ENCODE results near the gene KCTD8.

KCTD8 gene

GRCh38 chr4:44448521-44449461 lies at the start of gene KCTD8:
KCTD8 (minus strand) TSS chr4:44448809.
- DNase-seq, result peak; percentile 79

- DNase-seq, result no peak
Observed at GRCh38 chr4:44494810-44495701, 46.4 kb upstream of the KCTD8 start.

GRCh38 chr4:44493924-44494323 lies 45.3 kb upstream of the KCTD8 start:
- no peak for DNase-seq

- no peak for DNase-seq
Observed at GRCh38 chr4:44487341-44487740, 38.7 kb upstream of the KCTD8 start.

GRCh38 chr4:44479731-44480130 lies 31.1 kb upstream of the KCTD8 start:
- no peak for DNase-seq

- DNase-seq, result no peak
Observed at GRCh38 chr4:44462259-44462658, 13.7 kb upstream of the KCTD8 start.

- peak in 1 of 2 experiments; percentile 27 for DNase-seq
Observed at GRCh38 chr4:44447563-44448504, 775 bp downstream of the KCTD8 start.

- DNase-seq, result no peak
Observed at GRCh38 chr4:44446801-44447562, 1.6 kb downstream of the KCTD8 start.

GRCh38 chr4:44446191-44446590 lies 2.4 kb downstream of the KCTD8 start:
- DNase-seq, result no peak

- DNase-seq, result no peak
Observed at GRCh38 chr4:44438687-44439086, 9.9 kb downstream of the KCTD8 start.

- no peak for DNase-seq
Observed at GRCh38 chr4:44434247-44434646, 14.4 kb downstream of the KCTD8 start.

GRCh38 chr4:44425614-44426208 lies 22.9 kb downstream of the KCTD8 start:
- peak in 1 of 2 experiments; percentile 1 for DNase-seq

- DNase-seq, result no peak
Observed at GRCh38 chr4:44422912-44423311, 25.7 kb downstream of the KCTD8 start.

- no peak for DNase-seq
Observed at GRCh38 chr4:44421330-44422065, 27.1 kb downstream of the KCTD8 start.

- no peak for DNase-seq
Observed at GRCh38 chr4:44415251-44415650, 33.4 kb downstream of the KCTD8 start.

GRCh38 chr4:44368413-44369167 lies 80.0 kb downstream of the KCTD8 start:
- DNase-seq, result no peak

- no peak for DNase-seq
Observed at GRCh38 chr4:44354172-44354571, 94.4 kb downstream of the KCTD8 start.

GRCh38 chr4:44351069-44351468 lies 97.5 kb downstream of the KCTD8 start:
- DNase-seq, result no peak

- no peak for DNase-seq
Observed at GRCh38 chr4:44342800-44343199, 105.8 kb downstream of the KCTD8 start.

GRCh38 chr4:44326741-44327140 lies 121.9 kb downstream of the KCTD8 start:
- no peak for DNase-seq
